NCI-H1092 treated with DMSO at 0.1 percent for 48 hours (cell line): ENCODE measurements around the gene MAPRE2.
"Not testable (repeated sequence)": the region's sequence is repeated elsewhere in the genome, so short reads cannot be mapped to it uniquely, and the experiment has no call there.

Experiments used
- DNase-seq: peaks from one replicate; lab custom pipeline; 2025; lab: John Stamatoyannopoulos, UW

Gene MAPRE2

DNA sequence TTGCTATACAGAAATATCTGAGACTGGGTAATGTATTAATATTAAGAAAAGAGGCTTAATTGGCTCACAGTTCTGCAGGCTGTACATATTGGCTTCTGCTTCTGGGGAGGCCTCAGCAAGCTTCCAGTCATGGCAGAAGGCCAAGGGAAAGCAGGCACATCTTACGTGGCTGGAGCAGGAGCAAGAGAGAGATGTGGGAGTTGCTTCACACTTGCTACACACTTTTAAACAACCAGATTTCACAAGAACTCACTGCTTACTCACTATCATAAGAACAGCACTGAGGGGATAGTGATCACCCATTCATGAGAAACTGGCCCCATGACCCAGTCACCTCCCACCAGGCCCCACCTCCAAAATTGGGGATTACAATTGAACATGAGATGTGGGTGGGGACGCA lies 50.6 kb downstream of the MAPRE2 start:
- no peak for DNase-seq

DNA sequence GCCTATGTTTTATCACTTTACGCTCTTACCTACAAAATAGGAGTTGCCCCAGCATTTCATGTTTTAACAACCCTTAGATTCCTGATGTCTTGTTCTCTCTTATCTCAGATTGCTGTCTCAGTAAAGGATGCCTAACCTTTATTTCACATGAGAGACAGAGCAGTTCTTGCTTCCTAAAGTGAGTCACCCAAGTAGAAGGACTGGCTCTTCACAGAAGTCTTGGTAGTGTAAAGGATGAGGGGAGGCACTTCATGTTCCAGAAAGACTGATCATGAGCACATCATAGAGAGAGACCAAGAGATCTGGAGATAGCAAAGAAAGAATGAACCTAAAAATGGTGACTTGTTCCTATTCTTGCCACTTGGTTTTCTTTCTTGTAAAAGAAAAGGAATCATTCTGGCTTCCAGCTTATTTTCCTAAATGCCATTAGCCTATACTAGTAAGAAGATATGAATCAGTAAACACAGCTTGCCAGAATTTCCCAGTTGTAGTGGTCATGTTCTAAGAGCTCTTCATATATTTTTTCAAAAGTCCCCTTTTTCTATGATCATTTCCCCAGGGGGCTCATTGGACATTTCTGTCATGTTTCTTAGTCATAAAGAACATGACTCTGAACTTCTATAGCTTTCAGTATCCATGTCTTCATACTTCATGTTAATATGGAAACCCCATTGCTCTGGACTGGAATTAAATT lies 54.9 kb downstream of the MAPRE2 start:
- DNase-seq = no peak

DNA sequence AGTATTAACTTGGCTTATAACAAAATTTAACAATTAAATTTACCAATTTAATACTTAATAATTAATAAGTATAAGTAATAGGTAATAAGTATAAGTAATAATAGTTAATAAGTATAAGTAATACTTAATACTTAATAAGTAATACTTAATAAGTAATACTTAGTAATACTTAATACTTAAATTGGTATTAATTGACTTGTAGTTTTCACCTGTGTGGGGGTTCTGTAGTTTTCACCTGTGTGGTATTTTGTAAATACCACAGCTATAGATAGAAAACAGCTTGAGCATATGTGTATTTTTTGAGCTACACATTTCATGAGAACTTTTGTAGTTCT lies 55.4 kb downstream of the MAPRE2 start:
- no peak for DNase-seq

DNA sequence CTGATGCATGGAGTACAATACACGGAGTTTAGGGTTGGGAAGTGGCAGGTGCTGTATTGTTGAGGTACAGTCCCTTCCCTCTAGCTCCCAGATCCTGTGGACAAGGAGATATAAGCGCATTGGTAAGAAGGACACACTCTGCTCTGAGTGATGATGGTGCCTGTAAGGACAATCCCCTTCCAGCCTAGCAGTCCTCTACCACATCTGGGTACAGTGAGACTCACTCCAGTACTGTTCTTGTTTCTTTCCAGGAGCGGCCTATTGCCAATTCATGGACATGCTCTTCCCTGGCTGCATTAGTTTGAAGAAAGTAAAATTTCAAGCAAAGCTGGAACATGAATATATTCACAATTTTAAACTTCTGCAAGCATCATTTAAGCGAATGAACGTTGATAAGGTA lies 56.0 kb downstream of the MAPRE2 start:
- DNase-seq = no peak

DNA sequence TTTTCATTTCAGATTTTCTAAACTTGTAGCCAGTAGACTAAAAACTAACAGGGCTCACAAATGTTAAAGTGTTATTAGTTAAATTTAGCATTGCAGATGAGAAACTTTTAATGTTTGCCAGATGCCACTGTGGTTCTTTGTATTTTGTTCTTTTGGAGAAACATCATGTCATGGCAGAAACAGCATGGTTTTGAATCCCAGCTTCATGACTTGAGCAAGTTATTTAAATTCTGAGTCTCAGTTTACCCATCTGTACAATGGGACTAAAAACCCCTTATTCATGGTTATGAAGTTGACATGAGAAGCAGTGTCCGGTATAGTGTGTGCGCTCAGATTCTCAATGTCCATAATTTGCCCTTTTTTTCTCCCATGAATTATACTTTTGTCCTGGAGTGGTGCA lies 56.5 kb downstream of the MAPRE2 start:
- DNase-seq = no peak

- DNase-seq = no peak
Observed at GRCh38 chr18:35099911-35100310, 58.7 kb downstream of the MAPRE2 start.

DNA sequence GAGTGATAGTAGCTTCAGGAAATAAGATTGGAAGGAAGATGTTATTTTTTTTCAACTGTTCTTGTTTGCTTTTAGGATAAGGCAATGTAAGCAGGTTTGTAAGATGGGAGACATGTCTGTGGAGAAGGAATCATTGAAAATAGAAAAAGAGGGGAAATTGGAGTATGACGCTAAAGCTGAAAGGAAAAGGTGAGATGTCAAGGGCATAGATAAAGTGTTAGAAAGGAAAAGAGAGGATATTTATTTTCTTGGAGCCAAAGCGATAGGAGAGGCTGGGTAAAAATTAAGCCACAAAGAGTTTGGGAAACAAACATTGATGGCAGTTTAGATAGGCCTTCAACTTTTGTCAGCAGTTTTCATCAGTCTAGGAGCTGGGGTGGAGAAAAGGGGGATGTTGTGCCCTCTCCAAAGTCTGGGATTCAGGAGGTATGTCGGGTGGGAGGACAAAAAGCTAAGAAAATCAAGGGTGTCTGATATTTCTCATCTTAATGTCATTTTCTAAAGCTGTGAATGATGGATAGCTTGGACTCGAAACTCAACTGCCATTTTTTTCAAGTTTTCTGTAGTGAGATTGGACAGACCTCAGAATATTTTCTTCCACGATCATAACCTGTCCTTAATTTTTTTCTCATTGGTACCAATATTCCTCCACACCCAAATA lies 63.3 kb downstream of the MAPRE2 start:
- DNase-seq = no peak

DNA sequence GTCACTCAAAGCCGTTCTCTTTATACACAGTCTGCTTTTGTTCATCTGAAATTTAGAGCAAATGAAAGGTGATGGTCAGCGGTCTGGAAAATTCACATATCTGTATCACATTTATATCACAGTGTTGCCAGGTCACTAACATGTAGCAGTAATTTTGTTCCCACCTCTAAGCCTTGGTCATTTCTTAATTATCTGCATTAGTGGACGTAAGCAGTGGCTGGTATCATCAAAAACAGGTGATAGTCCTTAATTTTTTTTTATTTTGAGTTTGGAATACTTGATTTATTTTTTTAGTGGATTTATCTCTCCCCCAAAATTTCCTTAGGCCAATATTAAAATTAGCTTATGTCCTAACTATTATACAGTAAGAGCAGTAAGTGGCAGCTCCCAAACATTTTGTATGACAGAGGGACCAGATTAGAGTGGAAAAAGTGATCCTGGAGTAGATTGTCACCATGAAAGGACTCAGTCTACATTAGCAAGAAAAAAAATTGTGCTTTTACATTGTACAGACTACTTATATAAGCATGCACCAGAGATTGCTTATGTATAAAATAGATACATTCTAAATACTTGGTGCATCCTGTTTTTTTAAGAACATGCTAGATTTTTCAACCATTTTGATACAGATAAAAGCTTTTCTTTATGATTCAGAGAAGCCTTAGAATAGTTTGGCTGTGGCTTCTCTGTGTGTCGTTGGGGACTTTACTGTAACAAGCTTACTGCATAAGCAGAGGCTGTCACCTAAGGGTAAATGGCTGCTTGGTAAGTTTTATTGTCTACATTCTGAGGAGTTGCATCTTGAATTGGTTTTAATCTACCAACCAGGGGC lies 65.0 kb downstream of the MAPRE2 start:
- DNase-seq = no peak

DNA sequence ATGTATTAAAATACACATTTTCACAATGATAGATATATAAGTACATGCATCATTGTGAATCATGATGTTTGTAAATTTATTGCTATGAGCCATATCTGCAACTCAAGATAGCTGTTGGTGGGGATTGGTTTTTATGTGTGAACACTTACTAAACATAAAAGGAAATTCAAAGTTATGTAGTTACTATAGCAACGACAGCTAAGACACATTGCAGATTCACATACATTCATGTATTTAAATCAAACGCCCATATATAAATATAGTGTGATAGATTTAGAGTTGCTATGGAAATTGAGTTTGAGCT lies 65.6 kb downstream of the MAPRE2 start:
- DNase-seq = no peak

DNA sequence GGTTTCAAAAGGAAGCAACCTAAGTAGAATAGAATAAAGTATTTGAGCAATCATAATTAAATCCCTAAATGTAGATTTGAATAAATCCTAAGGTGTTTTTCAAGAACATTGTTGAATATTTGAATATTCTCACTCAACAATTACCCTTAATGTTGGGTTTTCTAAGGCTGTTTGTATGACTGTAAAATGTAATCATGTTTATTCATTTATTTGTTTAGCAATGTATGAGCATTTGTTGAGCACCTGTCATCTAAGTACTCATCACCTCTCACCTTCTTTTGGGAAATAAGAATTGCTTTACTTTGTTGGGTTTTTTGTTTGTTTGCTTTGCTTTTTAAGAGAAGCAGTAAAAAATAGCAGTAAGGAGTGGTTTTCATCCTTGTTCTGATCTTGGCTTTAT lies 66.0 kb downstream of the MAPRE2 start:
- no peak for DNase-seq

DNA sequence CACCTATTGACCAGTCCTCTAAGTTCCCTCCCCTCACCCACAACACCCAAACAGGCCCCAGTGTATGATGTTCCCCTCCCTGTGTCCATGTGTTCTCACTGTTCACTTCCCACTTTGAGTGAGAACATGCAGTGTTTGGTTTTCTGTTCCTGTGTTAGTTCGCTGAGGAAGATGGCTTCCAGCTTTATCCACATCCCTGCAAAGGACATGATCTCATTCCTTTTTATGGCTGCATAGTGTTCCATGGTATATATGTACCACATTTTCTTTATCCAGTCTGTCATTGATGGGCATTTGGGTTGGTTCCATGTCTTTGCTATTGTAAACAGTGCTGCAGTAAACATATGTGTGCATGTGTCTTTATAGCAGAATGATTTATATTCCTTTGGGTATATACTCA lies 66.9 kb downstream of the MAPRE2 start:
- DNase-seq = not testable (repeated sequence)

GRCh38 chr18:35110059-35110458 lies 68.8 kb downstream of the MAPRE2 start:
- DNase-seq = no peak

DNA sequence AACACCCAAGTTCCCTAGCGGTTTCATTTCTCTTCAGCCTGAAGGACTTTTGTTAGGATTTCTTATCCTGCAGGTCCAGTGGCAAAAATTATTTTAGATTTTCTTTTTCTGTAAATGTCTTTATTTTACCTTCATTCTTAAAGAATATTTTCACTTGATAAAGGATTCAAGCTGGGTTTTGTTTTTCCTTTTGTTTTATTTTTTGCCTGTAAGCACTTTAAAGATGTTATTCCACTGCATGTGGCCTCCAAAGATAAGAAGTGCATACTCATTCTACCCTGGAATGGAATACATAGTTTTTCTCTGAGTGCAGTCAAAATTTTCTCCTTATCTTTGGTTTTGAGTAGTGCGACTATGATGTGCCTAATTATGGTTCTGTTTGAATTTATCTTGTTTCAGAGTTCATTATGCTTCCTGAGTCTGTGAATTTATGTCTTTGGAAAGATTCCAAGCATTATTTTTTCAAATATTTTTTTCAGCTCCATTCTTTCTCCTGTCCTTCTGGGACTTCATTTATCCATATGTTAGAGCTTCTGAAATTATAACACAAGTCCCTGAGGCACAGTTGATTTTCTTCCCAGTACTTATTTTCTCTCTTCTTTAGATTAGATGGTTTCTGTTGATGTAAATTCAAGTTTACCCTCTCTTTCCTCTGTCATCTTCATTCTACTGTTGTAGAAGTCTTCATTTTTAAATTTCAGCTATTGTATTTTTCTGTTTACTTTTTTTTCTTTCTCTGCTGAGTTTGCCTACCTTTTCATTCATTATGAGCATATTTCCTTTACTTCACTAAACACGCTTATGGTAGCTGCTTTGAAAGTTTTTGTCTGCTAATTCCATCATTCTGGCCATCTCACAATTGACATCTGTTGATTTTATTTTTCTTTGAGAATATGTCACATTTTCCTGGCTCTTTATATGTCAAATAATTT lies 69.6 kb downstream of the MAPRE2 start:
- DNase-seq = no peak

GRCh38 chr18:35112696-35113095 lies 71.5 kb downstream of the MAPRE2 start:
- DNase-seq = no peak

DNA sequence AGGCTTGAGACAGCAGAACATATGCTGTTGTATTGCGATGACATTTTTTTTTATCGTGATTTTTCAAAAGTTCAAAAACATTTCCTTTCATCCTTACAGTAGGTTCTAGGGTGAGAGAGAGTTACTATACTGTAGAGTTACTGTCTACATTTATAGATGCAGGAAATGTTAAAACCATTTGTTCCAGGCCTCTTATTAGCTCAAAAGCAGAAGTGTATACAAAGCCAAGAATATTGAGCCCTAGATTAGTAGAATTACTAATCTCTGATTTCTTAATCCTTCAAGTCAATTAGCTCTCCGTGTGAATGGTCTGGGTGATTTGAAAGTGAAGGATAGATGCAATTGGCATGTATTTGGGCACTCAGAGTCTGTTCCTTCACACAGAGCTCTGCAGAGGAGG lies 73.1 kb downstream of the MAPRE2 start:
- no peak for DNase-seq

DNA sequence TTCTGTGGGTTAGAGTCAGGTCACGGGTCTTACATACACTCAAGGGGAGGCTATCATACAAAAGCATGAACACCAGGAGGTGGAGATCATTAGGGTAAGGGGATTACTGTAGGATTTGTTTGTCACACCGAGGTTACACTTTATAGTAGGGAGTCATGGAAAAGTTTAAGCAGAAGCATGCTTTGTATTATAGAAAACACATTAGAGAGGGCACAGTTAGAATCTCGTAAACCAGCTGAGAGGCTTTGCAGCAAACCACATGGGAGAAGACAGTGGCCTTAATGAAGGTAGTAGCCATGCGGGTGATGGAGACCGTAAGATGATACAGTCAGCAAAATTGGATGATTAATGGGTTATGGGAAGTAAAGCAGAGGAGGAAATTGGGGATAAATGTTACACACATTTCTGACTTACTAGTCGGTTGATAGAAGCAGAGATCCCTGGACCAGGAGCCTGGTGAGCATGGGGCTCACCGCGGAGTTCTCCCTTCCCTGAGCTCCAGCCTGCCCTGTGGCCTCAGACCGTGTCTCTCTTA lies 75.6 kb downstream of the MAPRE2 start:
- DNase-seq = no peak

GRCh38 chr18:35117372-35117771 lies 76.2 kb downstream of the MAPRE2 start:
- DNase-seq = no peak

DNA sequence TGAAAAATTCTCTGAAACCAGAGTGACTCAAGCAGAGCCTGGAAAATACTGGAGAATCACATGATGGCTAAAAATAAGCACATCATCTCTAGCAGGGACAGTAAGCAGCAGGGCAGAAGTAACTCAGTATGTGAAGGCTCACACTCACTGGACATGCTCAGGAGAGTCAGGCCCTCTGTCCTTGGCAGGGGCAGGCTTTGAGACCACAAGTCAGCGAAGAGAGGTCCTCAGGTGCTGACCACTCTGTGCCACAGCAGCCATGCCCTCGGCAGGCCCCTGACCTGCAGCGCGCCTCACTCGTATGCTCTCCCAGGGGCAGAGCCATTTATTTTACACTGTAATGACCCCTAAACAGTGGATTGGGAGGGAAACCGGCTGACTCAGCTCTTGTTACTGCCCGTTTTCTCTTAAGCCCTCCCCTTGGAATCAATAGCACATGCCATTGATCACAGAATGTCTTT lies 76.8 kb downstream of the MAPRE2 start:
- DNase-seq = no peak

DNA sequence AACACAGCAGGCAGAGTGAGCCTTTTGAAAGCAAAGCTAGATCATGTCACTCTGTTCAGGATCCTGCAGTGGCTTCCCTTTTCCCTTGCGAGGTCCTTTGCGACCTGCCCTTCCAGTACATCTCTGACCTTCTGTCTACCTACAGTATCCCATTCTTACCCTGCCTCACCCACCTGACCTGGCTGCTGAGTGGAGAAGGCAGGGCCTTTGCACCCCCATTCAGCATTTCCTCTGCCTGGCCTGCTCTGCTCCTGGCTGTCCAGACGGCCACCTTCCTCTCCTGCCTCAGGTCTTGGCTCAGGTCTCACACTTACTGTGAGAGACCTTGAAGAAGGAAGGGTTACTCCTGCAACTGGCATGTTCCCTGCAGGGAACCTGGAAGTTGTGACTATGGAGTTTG lies 77.4 kb downstream of the MAPRE2 start:
- DNase-seq = no peak

GRCh38 chr18:35121038-35121437 lies 79.8 kb downstream of the MAPRE2 start:
- DNase-seq = no peak

GRCh38 chr18:35121531-35121930 lies 80.3 kb downstream of the MAPRE2 start:
- DNase-seq = peak; percentile 53
